Lower leg skin (tissue), 3 donors: Measurements from ENCODE around the gene DCDC2C.

Source experiments
- POLR2A ChIP-seq, 2 donors: fragments of 450-650 bp; IDR thresholded peaks; one replicate each; pipeline ENCODE4 v1.6.1; 2016 to 2017; ENCODE audit warnings: antibody characterized with exemption in 2 of 2, mild to moderate bottlenecking in 1 of 2, moderate library complexity in 1 of 2
- TF ChIP-seq, protein P1 (sequence below), 3 donors: fragments of 450-650 bp; IDR thresholded peaks; one replicate each; pipeline ENCODE4 v1.5.1; 2016; ENCODE audit warnings: antibody characterized with exemption in 3 of 3, mild to moderate bottlenecking in 3 of 3, moderate library complexity in 2 of 3

- TF ChIP-seq, protein P1, sequence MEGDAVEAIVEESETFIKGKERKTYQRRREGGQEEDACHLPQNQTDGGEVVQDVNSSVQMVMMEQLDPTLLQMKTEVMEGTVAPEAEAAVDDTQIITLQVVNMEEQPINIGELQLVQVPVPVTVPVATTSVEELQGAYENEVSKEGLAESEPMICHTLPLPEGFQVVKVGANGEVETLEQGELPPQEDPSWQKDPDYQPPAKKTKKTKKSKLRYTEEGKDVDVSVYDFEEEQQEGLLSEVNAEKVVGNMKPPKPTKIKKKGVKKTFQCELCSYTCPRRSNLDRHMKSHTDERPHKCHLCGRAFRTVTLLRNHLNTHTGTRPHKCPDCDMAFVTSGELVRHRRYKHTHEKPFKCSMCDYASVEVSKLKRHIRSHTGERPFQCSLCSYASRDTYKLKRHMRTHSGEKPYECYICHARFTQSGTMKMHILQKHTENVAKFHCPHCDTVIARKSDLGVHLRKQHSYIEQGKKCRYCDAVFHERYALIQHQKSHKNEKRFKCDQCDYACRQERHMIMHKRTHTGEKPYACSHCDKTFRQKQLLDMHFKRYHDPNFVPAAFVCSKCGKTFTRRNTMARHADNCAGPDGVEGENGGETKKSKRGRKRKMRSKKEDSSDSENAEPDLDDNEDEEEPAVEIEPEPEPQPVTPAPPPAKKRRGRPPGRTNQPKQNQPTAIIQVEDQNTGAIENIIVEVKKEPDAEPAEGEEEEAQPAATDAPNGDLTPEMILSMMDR (IDR thresholded peaks at IDR 0.05): no peak
- no peak for TF ChIP-seq POLR2A (IDR thresholded peaks at IDR 0.05)
These were observed 32.7 kb downstream of the DCDC2C start for GRCh38 chr2:3736112-3736511.
